ENCODE results near the gene CADPS2.

GRCh38 chr7:122638459-122638858 lies 247.8 kb downstream of the CADPS2 start:
- TF ChIP-seq, protein P1, sequence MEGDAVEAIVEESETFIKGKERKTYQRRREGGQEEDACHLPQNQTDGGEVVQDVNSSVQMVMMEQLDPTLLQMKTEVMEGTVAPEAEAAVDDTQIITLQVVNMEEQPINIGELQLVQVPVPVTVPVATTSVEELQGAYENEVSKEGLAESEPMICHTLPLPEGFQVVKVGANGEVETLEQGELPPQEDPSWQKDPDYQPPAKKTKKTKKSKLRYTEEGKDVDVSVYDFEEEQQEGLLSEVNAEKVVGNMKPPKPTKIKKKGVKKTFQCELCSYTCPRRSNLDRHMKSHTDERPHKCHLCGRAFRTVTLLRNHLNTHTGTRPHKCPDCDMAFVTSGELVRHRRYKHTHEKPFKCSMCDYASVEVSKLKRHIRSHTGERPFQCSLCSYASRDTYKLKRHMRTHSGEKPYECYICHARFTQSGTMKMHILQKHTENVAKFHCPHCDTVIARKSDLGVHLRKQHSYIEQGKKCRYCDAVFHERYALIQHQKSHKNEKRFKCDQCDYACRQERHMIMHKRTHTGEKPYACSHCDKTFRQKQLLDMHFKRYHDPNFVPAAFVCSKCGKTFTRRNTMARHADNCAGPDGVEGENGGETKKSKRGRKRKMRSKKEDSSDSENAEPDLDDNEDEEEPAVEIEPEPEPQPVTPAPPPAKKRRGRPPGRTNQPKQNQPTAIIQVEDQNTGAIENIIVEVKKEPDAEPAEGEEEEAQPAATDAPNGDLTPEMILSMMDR (IDR thresholded peaks at IDR 0.05): no peak
- TF ChIP-seq EZH2phosphoT487 (IDR thresholded peaks at IDR 0.05): no peak
- TF ChIP-seq EZH2 (IDR thresholded peaks at IDR 0.05): no peak

All from neural progenitor cell (in vitro differentiated cells).